ENCODE results near the gene IMPDH1.

IMPDH1 gene

DNA sequence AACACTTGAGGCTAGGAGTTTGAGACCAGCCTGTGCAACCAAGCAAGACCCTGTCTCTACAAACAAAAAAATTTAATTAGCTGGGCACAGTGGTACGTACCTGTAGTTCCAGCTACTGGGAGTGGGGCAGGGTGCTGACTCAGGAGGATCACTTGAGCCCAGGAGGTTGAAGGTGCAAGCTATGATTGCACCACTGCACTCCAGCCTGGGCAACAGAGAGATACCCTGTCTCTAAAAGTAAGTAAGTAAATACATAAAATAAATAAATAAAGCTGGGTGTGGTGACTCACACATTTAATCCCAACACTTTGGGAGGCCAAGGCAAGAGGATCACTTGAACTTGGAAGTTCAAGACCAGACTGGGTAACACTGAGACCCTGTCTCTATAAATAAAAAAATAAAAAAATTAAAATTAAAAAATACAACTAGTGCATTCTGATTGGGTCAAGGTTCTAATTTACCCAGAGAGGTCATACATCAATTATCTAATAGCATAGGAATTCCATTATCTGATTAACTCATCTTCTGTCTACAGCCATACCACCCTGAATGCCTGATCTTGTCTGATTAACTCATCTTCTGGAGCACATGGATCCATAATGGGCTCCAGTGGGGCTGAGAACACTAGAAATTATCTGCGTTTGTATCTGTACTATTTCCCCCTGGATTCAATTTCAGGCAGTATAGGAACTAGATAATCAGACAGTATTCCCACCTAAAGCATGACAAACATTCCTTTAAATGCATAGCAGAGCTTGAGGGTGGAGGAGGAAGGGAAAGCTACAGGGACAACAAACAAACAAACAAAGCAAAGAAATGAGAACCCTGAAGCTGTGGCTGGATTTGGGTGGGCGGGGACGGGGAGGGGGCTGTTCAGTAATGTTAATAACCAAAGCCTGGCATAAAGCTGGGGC is 24.9 kb upstream of the IMPDH1 start:
- no peak for DNase-seq

DNA sequence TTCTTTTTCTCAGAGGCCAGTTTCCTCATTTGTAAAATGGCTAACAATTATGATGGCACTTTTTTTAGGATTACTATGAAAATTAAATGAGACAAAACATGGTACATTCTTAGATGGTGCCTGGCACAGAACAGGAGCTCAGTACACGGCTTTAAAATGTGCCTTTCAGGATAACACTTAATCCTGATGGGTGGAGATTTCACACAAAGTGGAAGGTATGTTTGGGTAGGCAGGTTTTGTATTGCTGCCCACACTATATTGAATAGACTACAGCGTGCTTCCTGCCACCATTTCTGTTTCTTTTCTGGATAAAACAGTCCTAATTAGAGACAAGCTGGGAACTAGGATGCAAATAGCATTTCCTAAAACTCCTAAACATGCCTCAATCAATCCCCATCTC is 22.0 kb upstream of the IMPDH1 start:
- DNase-seq, result no peak

DNA sequence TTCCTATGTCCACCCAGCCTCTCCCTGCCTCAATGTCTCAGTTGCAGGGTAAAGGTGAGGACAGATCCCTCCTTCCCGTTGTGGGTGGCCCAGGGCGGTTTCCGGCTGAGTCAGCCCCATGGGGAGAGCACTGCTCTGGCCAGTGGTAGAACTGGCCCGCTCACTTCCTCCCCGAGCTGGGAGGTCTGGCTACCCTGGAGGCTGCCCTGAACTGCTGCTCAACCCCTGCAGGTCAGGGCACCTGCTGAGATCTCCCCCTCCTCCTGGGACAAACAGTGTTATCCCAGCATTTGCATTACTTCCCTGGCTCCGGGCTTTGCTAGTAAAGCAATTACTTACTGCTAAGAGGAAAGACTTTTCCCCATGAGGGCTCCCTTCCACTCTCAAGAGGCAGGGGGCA is 21.4 kb upstream of the IMPDH1 start:
- no peak for DNase-seq

DNA sequence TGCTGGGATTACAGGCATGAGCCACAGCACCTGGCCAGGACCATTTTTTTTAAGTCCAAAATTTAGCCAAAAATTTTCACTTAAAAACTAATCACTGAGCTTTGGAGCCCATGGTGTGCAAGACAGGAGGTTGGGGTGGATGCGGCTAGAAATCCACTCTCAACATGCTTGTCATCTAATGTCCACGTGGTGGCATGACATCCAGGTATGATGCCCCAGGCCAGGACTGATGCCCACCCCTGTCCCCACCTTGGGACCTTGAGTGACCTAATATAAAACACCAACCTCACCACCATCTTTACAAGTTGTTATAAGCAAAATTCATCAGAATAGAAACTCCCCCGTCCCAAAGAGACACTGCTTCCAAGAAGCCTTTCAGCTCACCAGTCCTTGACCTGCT is 20.4 kb upstream of the IMPDH1 start:
- DNase-seq, result no peak

DNA sequence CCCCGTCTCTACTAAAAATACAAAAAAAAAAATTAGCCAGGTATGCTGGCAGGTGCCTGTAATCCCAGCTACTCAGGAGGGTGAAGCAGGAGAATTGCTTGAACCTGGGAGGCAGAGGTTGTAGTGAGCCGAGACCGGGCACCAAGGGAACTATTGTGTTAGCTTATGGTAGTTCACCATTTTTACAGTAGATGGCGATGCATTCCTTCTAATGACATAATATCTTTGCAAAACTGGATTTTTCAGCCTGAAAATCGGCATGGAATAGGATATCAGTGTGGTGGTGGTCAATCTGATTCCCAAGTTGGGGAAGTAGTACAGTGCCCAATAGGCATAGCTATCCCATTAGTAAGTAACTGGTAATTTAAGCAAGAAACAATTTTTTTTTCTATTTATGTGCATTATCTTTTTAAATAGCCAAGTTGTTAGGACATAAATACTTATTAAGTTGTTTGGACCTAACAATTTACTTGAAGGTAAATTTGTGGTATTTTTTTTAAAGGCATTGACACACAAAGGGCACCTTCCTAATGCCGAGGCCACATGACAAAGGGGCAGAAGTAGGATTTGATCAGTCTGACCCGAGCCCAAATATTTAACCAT is 17.6 kb upstream of the IMPDH1 start:
- peak in 1 of 2 donors; percentile 26 for DNase-seq

DNA sequence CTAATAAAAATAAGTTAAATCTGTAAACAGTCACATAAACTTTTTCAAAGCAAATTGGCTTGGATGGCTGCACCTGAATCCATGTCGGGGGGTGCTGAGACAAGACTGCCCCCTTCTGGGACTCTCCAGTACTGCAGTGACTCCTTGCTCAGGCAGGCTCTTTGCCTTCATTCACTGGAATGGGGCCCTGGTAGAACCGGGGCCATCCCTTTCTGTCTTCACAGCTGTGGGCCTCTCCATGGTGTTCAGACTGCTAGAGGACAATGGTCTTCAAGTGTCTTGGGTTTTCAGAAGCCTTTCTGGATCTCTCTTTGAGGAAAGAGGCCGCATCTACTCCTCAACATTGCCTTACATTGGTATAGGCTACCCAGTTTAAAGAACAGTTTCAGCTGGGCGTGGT is 16.1 kb upstream of the IMPDH1 start:
- peak; percentile 83 to 88 for DNase-seq

DNA sequence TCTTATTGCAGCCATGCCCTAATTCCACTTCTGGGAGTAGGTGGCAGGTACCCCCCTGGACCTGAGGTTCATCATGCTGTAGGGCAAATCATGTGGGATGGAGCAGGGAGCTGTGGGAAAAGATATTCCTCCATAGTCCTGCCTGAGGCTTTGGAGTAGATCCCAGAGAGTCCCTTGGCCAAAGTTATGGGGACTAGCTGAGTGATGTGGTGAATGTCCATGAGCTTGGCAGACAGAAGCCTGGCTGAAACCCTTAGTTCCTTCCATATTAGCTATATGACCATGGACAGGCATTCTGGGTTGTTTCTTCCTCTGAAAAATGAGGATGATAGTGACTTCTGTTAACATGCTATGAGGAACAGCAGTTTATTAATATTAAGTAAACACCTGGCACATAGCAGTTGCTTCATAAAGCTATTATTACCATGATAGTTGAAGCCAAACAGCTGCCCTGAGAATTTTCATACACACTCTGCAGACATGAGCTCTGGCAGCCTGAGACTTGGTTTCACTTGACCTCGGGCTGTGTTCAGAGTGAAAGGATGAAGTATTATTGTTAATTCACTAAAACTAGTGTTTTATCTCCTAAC is 15.0 kb upstream of the IMPDH1 start:
- no peak for DNase-seq

DNA sequence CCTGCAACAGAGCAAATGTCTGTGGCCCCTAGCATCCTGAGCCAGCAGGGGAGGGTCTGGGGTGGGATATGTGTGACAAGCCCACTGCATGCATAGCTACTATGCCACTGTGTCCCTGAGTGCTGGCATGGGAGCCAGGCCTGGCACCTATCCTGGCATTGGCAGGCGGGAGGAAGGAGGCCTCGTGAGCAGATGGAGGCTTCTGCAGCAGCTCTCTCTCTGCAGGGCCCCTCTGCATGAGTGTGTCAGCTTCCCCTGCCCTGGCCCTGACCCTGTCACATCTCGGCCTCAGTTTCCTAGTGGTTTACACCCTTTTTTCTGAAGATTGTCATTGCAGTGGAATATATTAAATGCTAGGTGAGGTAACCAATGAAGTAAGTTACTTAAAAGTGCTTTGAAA is 13.1 kb upstream of the IMPDH1 start:
- no peak for DNase-seq

DNA sequence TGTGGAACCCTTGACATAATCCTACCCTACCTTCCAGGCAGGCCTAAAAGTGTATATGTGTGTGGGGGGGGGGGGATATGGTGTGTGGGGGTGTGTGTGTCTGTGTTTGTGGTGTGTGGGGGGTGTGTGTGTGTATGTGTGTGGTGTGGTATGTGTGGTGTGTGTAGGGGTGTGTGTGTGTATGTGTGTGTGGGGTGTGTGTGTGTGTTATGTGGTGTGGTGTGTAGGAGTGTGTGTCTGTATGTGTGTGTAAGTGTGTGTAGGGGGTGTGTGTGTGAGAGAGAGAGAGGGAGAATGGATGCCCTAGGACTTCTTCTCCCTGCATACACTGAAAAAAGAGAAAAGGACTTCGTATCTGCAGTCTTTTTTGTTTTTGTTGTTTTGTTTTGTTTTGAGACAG is 12.3 kb upstream of the IMPDH1 start:
- DNase-seq, result no peak

DNA sequence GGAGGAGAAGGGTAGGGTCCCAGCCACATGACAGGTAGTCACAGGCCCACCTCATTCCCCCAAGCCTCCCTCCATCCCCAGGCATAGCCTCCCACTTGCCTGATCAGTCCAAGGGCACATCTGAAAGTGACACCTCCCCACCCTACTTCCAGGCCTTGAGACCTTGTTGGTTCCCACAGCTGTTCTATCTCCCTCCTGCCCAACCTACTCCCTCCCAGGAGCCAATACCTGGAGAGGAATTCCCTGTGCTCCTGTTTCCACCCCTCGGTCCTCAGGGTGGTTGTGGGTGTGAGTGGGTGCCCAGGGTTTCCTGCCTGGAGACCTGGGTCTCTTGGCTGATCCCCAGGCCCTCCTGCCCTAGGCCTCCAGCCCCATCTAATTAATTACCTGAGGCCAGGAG is 11.6 kb upstream of the IMPDH1 start:
- no peak for DNase-seq

DNA sequence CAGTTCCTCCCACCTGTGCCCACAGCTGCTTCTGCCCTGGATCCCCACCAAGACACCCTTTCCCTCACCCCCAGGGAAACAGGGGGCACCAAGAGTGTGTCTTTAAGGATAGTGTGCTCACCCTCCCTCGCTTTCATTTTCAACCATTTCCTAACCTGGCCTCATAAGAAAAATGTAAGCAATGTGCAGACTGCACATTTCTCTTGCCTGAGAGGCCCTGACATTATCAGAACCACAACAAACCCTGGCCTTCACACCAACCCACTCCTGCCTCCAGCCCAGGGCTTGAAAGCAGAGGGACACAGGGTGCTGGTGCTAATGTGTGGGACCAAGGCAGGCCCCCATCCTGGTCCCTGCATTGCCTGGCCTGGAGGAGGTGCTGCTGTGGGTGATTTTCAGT is 11.0 kb upstream of the IMPDH1 start:
- DNase-seq, result no peak

DNA sequence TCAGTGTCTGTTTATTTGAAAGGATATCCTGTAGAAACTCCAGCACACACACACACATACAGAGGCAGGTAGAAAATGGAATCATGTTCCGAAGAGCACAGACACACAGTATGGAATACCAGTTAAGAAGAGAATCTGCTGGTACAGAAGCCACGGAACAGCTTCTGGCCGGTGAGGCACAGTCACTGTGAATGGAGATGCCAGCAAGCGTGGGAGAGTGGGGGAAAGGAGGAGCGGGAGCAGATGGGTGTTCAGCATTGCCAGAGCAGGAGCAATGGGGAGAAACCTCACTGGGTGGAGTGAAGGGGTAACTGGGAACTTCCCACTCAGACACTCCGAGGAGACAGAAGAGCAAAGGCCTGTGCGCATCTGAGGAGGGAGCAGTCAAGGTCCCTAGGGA is 9.5 kb upstream of the IMPDH1 start:
- no peak for DNase-seq

DNA sequence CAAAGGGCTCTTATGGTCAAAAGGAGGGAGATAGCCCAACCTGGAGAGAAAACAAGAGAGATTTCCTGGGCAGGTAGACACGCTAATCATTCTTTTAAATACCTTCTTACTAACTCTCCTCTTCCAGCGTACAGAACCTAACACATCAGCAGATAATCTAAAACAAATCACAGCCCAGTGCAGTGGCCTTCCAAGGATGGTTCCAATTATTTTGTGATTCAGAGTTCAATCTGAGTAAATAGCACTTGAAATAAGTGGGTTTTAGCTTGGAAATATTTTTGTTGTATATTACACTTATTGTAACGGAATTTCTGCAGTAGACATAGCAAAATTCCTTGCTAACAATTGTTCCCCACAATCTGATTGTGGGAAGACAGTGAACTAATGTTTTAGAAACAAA is 7.3 kb upstream of the IMPDH1 start:
- no peak for DNase-seq

DNA sequence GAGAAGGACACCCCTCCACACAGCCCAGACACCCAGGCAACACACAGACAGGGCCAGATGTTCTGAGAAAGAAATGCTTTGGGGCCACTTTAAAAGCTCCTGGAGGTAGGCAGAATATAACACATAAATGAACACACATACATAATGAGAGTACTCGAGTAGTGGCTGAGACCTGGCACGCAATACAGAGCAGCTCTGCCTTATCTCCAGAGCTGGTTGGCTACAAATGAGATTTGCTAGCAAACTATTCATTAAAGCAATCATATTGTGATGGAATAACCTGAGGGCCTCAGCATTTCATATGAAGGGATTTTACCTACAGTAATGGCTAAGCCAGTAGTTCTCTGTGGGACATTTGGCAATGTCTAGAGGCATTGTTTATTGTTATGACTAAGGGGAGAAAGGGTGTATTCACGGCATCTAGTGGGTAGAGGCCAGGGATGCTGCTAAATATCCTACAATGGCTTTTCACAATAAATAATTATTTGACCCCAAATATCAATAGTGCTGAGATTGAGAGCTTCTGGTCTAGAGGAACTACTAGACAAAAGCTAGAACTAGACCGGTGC is 5.5 kb upstream of the IMPDH1 start:
- DNase-seq, result no peak

DNA sequence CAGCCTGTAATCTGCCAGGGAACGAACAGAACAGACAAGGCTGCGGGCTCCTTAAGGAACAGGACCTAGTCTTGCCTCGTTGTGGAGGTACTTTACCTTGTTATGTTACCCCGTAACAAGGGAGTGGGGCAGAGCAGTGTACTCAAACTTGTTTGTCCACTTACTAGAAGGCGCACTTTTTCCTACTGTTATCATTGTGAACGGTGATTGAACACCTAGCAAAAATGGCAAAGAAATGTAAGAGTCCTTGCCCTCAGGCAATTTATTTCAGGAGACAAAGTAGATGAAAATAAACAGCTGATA is 620 bp upstream of the IMPDH1 start:
- DNase-seq, result no peak

DNA sequence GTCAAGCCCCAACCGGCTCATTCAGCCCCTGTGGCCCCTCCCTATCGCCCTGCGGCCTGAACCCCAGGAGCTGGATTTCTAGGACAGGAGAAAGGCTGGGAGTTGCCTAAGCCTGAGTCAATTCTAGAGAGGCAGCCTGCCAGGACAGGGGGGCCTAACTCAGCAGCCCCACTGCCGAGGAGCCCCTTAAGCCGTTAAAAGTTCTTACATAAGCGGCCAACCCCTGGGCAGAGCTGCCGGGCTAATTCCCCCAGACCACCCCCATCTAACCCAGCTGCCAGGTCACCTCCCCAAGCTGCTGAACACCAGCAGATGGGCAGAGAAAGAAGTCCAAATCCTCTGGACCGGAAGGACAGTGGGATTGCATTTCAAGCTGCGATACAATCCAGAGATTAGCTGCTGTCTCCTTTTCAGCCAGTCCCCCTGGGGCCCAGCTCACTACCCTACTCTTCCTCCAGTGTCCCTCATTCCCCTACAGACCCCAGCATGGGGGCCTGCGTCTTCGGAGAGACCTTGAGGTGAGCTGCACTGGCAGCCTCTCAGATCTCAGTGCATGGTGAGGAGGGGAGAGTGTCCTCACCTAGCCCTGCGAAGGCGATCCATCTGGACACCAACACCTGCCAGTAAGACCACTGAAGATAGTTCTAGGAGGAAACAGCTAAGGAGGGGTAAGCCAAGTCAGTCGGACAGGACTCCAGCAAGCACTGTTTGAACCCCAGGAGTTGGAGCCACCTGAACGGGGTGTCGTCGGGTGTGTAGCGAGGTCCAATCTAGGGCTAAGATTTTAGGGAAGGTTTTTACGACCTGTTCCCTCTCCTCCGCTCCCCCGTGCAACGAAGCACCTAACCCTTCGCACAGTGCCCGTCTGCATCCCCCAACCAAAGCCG is 830 bp downstream of the IMPDH1 start:
- DNase-seq, result no peak

DNA sequence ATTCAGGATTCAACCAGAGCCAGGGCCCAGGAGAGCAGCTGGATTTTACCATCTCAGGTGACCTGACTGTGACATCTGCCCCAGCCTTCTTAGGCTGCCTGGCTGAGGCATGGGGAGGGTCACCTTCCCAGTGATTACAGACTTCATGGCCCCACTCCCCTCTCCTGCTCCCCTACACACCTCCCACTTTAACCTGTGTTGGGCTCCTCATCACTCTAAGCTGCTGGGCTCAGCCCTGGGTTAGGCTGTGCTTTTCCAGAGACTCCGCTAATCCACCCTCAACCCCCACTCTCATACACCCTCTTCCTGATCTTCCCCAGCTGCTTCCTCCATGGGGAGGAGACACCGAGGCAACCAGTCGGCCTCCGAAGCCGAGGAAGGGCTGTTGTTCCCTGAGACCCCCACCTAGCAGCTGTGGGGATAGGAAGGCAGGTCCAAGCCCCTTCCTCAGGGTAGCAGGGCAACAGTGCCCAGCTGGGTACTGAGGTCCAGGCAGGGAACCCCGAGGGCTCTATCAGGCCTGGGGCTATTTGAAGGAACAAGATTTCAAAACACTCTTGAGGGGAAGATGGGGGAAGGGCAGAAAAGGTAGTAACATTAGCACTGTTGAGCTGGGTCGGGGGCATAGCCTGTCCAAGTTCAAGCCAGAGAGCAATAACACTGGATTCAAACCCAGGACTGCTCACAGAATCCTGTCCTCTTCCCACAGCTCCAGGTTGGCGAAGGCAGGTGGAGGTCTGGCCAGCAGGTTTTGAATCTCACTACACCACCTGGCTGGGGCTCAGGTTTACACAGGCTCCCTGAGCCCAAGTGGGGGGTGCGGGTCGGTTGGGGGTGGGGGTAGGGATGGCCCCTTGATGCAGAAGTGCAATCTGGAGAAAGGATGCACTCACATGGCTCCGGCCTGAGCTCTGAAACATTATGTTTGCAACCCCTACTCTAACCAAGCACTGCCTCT is 1.8 kb downstream of the IMPDH1 start:
- no peak for DNase-seq

DNA sequence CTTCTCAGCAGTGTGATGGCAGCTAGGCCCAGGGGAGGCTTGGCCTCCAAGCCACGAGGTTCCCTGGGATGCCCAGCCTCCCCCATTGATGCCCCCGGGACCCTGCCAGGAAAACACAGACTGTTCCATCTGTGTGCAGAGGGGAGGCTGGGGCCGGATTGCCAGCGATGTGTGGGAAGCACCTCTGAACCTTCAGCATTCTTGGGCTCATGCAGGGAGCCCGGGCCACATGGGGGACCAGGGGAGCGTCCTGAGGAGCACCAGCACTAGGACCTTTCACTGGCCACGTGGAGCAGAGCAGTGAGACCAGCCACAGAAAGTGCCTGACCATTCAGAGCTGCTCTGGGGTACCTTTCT is 2.6 kb downstream of the IMPDH1 start:
- DNase-seq, result no peak

DNA sequence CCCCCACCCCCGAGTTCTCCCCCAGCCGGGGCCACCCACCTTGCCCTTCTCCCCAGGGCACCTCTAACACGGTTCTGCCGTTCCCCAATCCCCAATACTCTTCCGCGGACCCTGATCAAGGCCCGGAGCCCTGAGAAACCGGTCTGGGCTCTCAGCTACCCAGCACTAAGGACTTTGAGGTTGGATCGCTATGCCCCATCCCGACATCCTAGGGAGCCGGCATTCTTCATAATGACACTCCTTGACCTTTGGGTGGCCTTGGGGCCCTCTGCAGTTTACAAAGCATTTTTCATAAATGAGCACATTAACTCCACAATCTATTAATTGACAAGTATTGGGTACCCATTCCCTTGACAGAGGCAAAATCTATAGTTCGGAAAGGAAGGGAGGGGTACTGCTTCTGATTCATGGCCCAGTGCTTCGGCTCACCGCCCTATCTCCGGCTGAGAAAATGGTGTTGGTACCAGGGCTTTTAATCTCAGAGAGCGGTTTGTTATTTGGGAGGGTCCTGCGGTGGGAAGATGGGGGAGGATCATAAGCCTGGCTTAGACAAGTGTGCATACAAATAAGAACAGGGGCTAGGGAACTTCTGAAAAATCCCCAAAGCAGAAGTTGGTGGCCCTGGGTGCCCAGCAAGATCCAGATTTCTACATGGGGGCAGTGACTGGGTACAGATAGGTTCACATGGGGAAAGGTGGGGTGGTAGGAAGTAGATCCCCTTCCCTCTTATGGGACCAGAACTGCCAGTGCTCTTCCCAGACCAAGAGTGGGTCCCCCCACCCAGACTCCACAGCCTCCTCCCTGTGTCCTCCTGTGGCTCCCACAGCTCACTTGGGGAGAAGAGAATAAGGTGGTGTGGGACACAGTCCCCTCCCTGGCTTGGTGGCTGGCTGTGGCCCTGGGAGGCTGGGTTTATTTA is 3.2 kb downstream of the IMPDH1 start:
- no peak for DNase-seq

DNA sequence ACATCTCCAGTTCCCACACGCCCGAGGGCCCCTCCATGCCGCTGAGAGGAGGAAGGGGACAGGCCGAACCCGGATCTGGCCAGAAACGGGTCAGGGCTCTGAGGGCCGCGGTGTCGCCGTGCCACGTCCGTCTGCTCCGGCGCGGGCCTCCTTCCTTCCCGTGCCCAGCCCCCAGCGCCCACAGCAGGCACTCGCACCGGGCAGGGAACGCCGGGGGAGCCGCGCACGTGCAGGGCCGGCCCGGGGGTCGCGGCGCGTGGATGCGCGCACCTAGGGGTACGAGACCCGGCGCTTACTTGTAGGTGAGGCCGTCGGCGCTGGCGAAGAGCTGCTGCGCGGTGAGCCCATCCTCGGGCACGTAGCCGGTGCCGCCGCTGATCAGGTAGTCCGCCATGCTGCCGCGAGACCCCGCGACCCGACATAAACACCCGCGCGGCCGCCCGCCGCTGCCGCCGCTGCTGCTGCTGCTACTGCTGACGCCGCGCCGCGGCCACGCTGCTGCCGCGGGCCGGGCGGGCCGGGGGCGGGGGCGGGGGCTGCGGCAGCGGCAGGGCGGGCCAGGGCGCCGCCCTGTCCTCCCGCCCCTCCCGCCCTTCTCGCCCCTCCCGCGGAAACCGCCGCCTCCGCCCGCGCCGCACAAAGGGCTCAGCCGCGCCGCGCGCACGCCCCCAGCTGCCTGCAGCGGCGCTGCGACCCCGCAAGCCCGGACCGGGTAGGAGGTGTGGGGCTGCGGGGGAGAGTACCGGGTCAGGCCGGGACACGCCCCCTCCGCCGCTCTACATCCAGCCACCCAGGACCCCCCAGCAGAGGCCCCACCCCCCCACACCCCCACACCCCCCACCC is 4.1 kb downstream of the IMPDH1 start:
- peak; percentile 53 to 68 for DNase-seq

All from stimulated activated CD4-positive, alpha-beta T cell treated with anti-CD3 and anti-CD28 coated beads, Interleukin-2, amount 100 ng/mL, for 24 hours (primary cell).